GM12892 (cell line): ENCODE measurements around the gene ICAM3.

Source experiments
- POLR2A ChIP-seq: IDR thresholded peaks from 2 replicates; pipeline ENCODE4 v1.6.1; 2011; ENCODE audit warnings: low read depth, low read length, control low read depth
- POLR2AphosphoS5 ChIP-seq: IDR thresholded peaks from 2 replicates; pipeline ENCODE4 v1.6.1; 2011; ENCODE audit warnings: low read depth, low read length, control low read depth
- TAF1 ChIP-seq: IDR thresholded peaks from 2 replicates; pipeline ENCODE4 v1.6.1; 2011; ENCODE audit warnings: low read depth, mild to moderate bottlenecking, control low read depth, low read length, borderline replicate concordance

DNA sequence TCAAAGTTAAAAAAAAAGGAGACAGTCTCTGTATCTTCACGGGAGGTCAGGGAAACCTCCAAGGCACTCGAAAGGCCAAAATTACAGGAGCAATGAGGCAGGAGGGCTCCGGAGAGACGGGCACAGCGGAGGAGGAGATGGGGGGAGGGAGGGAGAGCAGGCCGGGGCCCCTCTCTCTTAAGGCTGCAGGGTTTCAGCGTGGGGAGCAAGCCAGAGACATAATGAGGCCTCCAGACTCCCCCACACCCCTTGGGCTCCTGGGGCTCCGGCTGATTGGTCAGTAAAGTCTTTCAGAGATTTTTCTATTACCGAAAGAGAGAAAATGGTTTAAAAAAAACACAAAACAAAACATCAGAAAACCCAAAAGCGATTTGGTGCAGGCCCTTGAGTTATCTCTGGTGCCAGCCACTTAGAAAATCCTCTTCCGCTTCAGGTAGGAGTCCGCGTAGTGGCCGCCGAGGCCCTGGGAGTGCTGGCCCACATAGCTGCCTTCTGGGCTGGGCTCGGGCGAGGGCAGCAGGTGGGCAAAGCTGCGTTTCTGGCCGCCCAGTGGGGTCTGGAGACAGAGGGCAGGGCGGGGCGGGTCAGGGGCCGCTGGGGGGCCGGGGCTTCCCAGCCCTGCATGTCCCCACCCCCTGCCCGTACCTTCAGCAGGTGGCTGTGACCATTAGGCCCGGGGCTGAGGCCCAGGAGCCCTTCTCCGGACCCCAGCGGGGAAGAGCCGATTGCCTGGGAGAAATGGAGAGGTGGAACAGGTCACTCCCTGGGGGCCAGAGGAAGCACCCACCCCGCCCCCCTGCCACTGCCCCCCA is 22.2 kb downstream of the ICAM3 start:
- TF ChIP-seq POLR2A (no peak), TAF1 (no peak), POLR2AphosphoS5 (no peak)
